ENCODE results near the gene METTL17.

METTL17 gene

GRCh38 chr14:20997115-20997514 is 7.3 kb downstream of the METTL17 start:
- no peak for DNase-seq (ENCODE audit: extremely low spot score)
- ChIA-PET CTCF (interaction anchor here (0.5 to 3.5 kb wide), 4 partner anchors 18 to 123 kb away, joined by 3 to 26 read pairs (median 5); no protein-coding TSS in a partner anchor), POLR2A (interaction anchor here (0.8 to 2.4 kb wide), 3 partner anchors 18 to 43 kb away, joined by 4 to 15 read pairs (median 4); no protein-coding TSS in a partner anchor)
- TF ChIP-seq SUZ12 (IDR thresholded peaks at IDR 0.05), result no peak
- TF ChIP-seq ZNF384 (IDR thresholded peaks at IDR 0.05), result no peak
- no peak for TF ChIP-seq FOXK2 (IDR thresholded peaks at IDR 0.05)
- no peak for TF ChIP-seq NFRKB (IDR thresholded peaks at IDR 0.05)
- no peak for TF ChIP-seq HDGF (IDR thresholded peaks at IDR 0.05; ENCODE audit: borderline replicate concordance)
- TF ChIP-seq ARNT (IDR thresholded peaks at IDR 0.05), result no peak
- no peak for TF ChIP-seq L3MBTL2 (conservative IDR thresholded peaks at IDR 0.05)

GRCh38 chr14:20997564-20997963 is 7.8 kb downstream of the METTL17 start:
- TF ChIP-seq FOXM1 (IDR thresholded peaks at IDR 0.05; ENCODE audit: borderline replicate concordance) (no peak), SP1 (IDR thresholded peaks at IDR 0.05) (no peak), LEF1 (IDR thresholded peaks at IDR 0.05; ENCODE audit: borderline replicate concordance) (no peak), FOXK2 (IDR thresholded peaks at IDR 0.05) (no peak), NFRKB (IDR thresholded peaks at IDR 0.05) (no peak), BHLHE40 (IDR thresholded peaks at IDR 0.05; ENCODE audit: borderline replicate concordance) (no peak), ARNT (IDR thresholded peaks at IDR 0.05) (no peak), FOXA1 (IDR thresholded peaks at IDR 0.05) (no peak), ELF4 (IDR thresholded peaks at IDR 0.05) (no peak), L3MBTL2 (conservative IDR thresholded peaks at IDR 0.05) (no peak), HDGF (IDR thresholded peaks at IDR 0.05; ENCODE audit: borderline replicate concordance) (no peak), TARDBP (IDR thresholded peaks at IDR 0.05) (no peak), SUZ12 (IDR thresholded peaks at IDR 0.05) (no peak), ZNF384 (IDR thresholded peaks at IDR 0.05) (no peak), CTBP1 (IDR thresholded peaks at IDR 0.05; ENCODE audit: borderline replicate concordance) (no peak)
- TF ChIP-seq, protein P1, sequence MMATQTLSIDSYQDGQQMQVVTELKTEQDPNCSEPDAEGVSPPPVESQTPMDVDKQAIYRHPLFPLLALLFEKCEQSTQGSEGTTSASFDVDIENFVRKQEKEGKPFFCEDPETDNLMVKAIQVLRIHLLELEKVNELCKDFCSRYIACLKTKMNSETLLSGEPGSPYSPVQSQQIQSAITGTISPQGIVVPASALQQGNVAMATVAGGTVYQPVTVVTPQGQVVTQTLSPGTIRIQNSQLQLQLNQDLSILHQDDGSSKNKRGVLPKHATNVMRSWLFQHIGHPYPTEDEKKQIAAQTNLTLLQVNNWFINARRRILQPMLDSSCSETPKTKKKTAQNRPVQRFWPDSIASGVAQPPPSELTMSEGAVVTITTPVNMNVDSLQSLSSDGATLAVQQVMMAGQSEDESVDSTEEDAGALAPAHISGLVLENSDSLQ (IDR thresholded peaks at IDR 0.05), result no peak
- ChIA-PET CTCF (interaction anchor here (0.5 to 3.5 kb wide), 5 partner anchors 17 to 124 kb away, joined by 3 to 26 read pairs (median 4); no protein-coding TSS in a partner anchor), POLR2A (interaction anchor here (0.7 to 2.4 kb wide), 3 partner anchors 17 to 74 kb away, joined by 3 to 15 read pairs (median 4); no protein-coding TSS in a partner anchor)
- no peak for DNase-seq (ENCODE audit: extremely low spot score)

DNA sequence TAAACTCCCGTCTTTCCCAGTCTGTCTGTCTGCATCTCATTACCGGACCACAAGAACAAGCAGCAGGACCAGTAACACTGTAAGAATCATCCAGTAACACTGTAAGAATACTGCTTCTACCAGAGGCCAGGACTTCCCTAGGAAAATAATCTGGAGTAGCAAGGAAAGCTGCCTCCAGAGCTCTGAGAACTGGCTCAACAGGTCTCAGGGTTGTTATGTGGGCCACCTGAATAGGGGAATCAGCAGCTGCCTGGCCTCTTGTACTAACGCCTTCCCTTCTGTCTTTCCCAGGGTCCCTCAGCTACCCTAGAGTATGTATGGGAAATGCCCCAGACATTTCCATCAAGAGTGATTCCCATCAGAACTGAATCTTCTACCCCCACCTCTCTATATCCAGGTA is 8.4 kb downstream of the METTL17 start:
- POLR2A ChIA-PET, result interaction anchor here (0.7 to 2.4 kb wide), 3 partner anchors 17 to 73 kb away, joined by 3 to 15 read pairs (median 4); no protein-coding TSS in a partner anchor

DNA sequence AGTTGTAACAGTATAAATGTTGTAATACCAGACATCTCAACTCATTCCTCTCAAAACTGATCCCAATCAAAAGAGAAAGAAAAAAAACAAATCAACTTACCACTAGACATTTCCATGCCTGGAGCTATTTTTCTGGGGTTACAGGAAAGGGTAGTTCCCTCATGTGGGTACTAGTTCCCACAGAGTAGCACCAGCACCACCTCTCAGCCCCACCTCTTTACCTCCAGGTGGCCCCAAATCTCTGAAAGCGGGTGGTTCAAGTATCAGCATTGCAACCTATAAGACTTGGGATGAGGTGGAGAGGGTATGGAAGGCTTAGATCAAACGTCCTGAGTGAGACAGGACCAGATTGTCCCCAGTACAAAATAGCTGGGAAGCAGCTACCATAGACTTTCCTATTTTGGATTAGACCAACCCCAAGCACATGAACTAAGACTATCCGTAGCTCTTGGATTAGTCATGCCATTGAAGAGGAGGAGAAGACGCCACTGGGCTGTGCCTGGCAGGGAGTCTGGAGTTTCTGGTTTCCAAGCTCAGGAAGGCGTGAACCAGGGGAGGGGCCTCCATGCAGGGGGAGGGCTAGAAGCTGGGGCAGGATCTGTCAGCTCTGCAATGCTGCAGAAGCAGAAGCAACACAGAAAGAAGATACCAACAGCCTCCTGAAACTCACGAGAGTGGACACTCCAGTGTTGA is 9.0 kb downstream of the METTL17 start, which contains the start of gene SLC39A2:
SLC39A2 (plus strand) TSS at position 620 of the 693 bp plus-strand sequence. CDS start 154 bp downstream, outside the sequence.
- ChIA-PET CTCF (interaction anchor here (0.5 to 3.5 kb wide), 6 partner anchors 10 to 111 kb away, joined by 3 to 26 read pairs (median 3); no protein-coding TSS in a partner anchor), POLR2A (interaction anchor here (2.4 kb wide), 1 partner anchor 28 kb away, joined by 15 read pairs; no protein-coding TSS in a partner anchor)
- TF ChIP-seq SP1 (IDR thresholded peaks at IDR 0.05) (no peak), ELF4 (IDR thresholded peaks at IDR 0.05) (no peak), ARNT (IDR thresholded peaks at IDR 0.05) (no peak), FOXK2 (IDR thresholded peaks at IDR 0.05) (no peak), LEF1 (IDR thresholded peaks at IDR 0.05; ENCODE audit: borderline replicate concordance) (no peak), CTBP1 (IDR thresholded peaks at IDR 0.05; ENCODE audit: borderline replicate concordance) (no peak), HDGF (IDR thresholded peaks at IDR 0.05; ENCODE audit: borderline replicate concordance) (no peak)
- peak; percentile 22 for DNase-seq (ENCODE audit: extremely low spot score)

More for the DNA sequence above, 8.4 kb downstream of the METTL17 start:
- no peak for DNase-seq (ENCODE audit: extremely low spot score)
- TF ChIP-seq ARNT (IDR thresholded peaks at IDR 0.05), result no peak
- no peak for TF ChIP-seq SP1 (IDR thresholded peaks at IDR 0.05)
- CTCF ChIA-PET, result interaction anchor here (1.1 to 3.5 kb wide), 5 partner anchors 17 to 96 kb away, joined by 3 to 26 read pairs (median 4); no protein-coding TSS in a partner anchor

GRCh38 chr14:20999591-20999990 is 9.8 kb downstream of the METTL17 start:
- POLR2A ChIA-PET, result interaction anchor here (0.6 to 2.4 kb wide), 2 partner anchors 28 to 29 kb away, joined by 3 to 15 read pairs; no protein-coding TSS in a partner anchor
- CTCF ChIA-PET, result interaction anchor here (0.9 to 3.5 kb wide), 5 partner anchors 9 to 93 kb away, joined by 3 to 26 read pairs (median 3); no protein-coding TSS in a partner anchor
- no peak for TF ChIP-seq BHLHE40 (IDR thresholded peaks at IDR 0.05; ENCODE audit: borderline replicate concordance)
- TF ChIP-seq NFRKB (IDR thresholded peaks at IDR 0.05), result no peak
- no peak for TF ChIP-seq FOXK2 (IDR thresholded peaks at IDR 0.05)
- no peak for TF ChIP-seq TARDBP (IDR thresholded peaks at IDR 0.05)
- no peak for TF ChIP-seq L3MBTL2 (conservative IDR thresholded peaks at IDR 0.05)
- no peak for TF ChIP-seq CTBP1 (IDR thresholded peaks at IDR 0.05; ENCODE audit: borderline replicate concordance)
- TF ChIP-seq ARNT (IDR thresholded peaks at IDR 0.05), result no peak
- no peak for TF ChIP-seq LEF1 (IDR thresholded peaks at IDR 0.05; ENCODE audit: borderline replicate concordance)
- TF ChIP-seq, protein P1 (IDR thresholded peaks at IDR 0.05), result no peak
- TF ChIP-seq ELF4 (IDR thresholded peaks at IDR 0.05), result no peak
- no peak for DNase-seq (ENCODE audit: extremely low spot score)

DNA sequence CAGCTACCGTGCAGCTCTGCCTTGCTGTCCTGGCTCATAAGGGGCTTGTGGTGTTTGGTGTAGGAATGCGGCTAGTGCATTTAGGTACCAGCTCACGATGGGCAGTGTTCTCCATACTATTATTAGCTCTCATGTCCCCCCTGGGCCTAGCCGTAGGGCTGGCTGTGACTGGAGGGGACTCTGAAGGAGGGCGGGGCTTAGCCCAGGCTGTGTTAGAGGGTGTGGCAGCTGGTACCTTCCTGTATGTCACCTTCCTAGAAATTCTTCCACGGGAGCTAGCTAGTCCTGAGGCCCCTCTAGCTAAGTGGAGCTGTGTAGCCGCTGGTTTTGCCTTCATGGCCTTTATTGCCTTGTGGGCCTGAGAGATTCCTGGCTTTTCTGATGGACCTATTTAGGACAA is 11.4 kb downstream of the METTL17 start:
- POLR2A ChIA-PET, result no interaction called here
- DNase-seq (ENCODE audit: extremely low spot score), result no peak
- TF ChIP-seq CTBP1 (IDR thresholded peaks at IDR 0.05; ENCODE audit: borderline replicate concordance) (no peak), TARDBP (IDR thresholded peaks at IDR 0.05) (no peak), LEF1 (IDR thresholded peaks at IDR 0.05; ENCODE audit: borderline replicate concordance) (no peak), BHLHE40 (IDR thresholded peaks at IDR 0.05; ENCODE audit: borderline replicate concordance) (no peak), L3MBTL2 (conservative IDR thresholded peaks at IDR 0.05) (no peak), SP1 (IDR thresholded peaks at IDR 0.05) (no peak)
- TF ChIP-seq, protein P1 (IDR thresholded peaks at IDR 0.05), result no peak
- CTCF ChIA-PET, result interaction anchor here (1.3 kb wide), 1 partner anchor 14 kb away, joined by 6 read pairs; no protein-coding TSS in a partner anchor
